GM19025 (cell line): ENCODE measurements around the gene SOX6.

Experiments used
- ATAC-seq: cut with Tn5 transposase; IDR thresholded peaks from one replicate; pipeline ENCODE4 v1.9.1; 2021; ENCODE audit warnings: mild to moderate bottlenecking, low read depth, moderate library complexity; ENCODE audit not compliant: unreplicated experiment

SOX6 gene

GRCh38 chr11:15943418-15944197 is 412.7 kb downstream of the SOX6 start:
- no peak for ATAC-seq

- no peak for ATAC-seq
Observed at GRCh38 chr11:15942936-15943335, 413.4 kb downstream of the SOX6 start.

- ATAC-seq = no peak
Observed at GRCh38 chr11:15942126-15942525, 414.2 kb downstream of the SOX6 start.

GRCh38 chr11:15941206-15941770 is 415.1 kb downstream of the SOX6 start:
- no peak for ATAC-seq

- no peak for ATAC-seq
Observed at GRCh38 chr11:15940462-15941205, 415.7 kb downstream of the SOX6 start.

- no peak for ATAC-seq
Observed at GRCh38 chr11:15938983-15939382, 417.4 kb downstream of the SOX6 start.

- ATAC-seq = no peak
Observed at GRCh38 chr11:15938121-15938611, 418.2 kb downstream of the SOX6 start.

- no peak for ATAC-seq
Observed at GRCh38 chr11:15937601-15938120, 418.7 kb downstream of the SOX6 start.

- ATAC-seq = no peak
Observed at GRCh38 chr11:15936011-15936410, 420.3 kb downstream of the SOX6 start.

- ATAC-seq = no peak
Observed at GRCh38 chr11:15935373-15935772, 421.0 kb downstream of the SOX6 start.

GRCh38 chr11:15933886-15934625 is 422.3 kb downstream of the SOX6 start:
- ATAC-seq = no peak

GRCh38 chr11:15932417-15932816 is 423.9 kb downstream of the SOX6 start:
- no peak for ATAC-seq

GRCh38 chr11:15931497-15931896 is 424.8 kb downstream of the SOX6 start:
- ATAC-seq = no peak

- ATAC-seq = no peak
Observed at GRCh38 chr11:15930442-15931025, 425.8 kb downstream of the SOX6 start.

- no peak for ATAC-seq
Observed at GRCh38 chr11:15929371-15929901, 426.9 kb downstream of the SOX6 start.

- no peak for ATAC-seq
Observed at GRCh38 chr11:15927864-15928217, 428.5 kb downstream of the SOX6 start.

- no peak for ATAC-seq
Observed at GRCh38 chr11:15927196-15927863, 429.0 kb downstream of the SOX6 start.

GRCh38 chr11:15926071-15926470 is 430.3 kb downstream of the SOX6 start:
- no peak for ATAC-seq

GRCh38 chr11:15923183-15923582 is 433.2 kb downstream of the SOX6 start:
- ATAC-seq = no peak
